ENCODE measurements around the gene WDR54. TPM values are rescaled to one million over a fixed set of nuclear protein-coding genes. Genes with fewer than 3 reads are reported as not detected.

Gene WDR54, protein sequence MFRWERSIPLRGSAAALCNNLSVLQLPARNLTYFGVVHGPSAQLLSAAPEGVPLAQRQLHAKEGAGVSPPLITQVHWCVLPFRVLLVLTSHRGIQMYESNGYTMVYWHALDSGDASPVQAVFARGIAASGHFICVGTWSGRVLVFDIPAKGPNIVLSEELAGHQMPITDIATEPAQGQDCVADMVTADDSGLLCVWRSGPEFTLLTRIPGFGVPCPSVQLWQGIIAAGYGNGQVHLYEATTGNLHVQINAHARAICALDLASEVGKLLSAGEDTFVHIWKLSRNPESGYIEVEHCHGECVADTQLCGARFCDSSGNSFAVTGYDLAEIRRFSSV
- total RNA-seq (2021; ENCODE audit: unreplicated experiment), result 54.9 TPM
- 133 and 138 TPM in 2 replicates for polyA plus RNA-seq (2012)
- Bru-seq, nascent RNA, result percentile 50 among the genes with signal in this experiment
- BruChase-seq, experiment 1, labeled RNA remaining after a 6-hour chase, result percentile 55 among the genes with signal in this experiment
- BruChase-seq, experiment 2, labeled RNA remaining after a 2-hour chase, result percentile 56 among the genes with signal in this experiment
- long read RNA-seq, transcript WDR54-201 (10 exons, 1,147 nt), result major isoform, 48 of 89 reads
- long read RNA-seq, transcript WDR54-210 (10 exons, 1,046 nt), result minor isoform, 5 of 89 reads
- long read RNA-seq, transcript WDR54-211 (3 exons, 626 nt), result minor isoform, 7 of 89 reads
- long read RNA-seq, partial matches to known transcripts, result 12 of 89 reads
- long read RNA-seq, other reads (novel, unspliced or antisense), result 16 of 89 reads

DNA sequence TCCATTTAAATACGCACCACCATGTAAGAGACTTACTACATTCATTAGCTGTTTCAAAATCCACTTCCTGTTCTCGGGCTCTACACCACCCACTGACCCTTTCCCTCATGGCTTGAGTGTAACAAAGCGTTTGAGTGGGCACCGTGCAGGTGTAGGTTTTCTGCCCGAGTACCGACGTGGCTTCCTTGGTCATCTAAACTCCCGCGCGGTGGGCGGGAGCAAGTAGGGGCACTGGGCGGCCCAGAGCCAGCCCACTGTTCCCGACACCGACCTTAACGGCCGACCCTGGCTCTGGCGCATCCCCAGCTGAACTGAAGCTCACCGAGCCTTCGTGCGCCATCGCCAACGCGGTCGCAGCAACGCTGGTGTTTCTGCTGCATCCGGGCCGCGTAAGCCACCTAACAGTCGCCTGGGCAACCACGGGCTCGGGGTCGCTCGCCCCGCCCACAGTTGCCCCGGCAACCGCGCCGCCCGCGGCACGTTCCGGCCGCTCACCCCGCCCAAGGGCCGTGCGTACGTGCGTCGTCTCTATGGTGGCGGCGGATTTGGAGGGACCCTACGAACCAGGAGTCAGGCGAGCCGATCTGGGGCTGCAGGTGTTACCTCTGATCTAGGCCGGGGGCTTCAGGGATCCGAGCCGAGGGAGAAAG, at the start of gene WDR54, which contains the start of gene C2orf81:
TSS of gene WDR54 (plus strand) at position 510 of the 650 bp plus-strand sequence. CDS start 424 bp downstream, outside the sequence.
TSS of gene C2orf81 (minus strand) at position 399 of the 650 bp plus-strand sequence. CDS start at position 340, 59 bp downstream.
- peaks cover 0 to 33% of the 10 kb centered on the region in 2 experiments; a peak in 3 of 4 replicates for H3K4me1 ChIP-seq (ENCODE audit: control insufficient read depth in 1 of 2, insufficient read depth in 2 of 2, low read length in 2 of 2)
- no peaks in the 10 kb centered on the region for H3K27me3 ChIP-seq (ENCODE audit: insufficient read depth, low read length)
- no peaks in the 10 kb centered on the region for H3K9me3 ChIP-seq (ENCODE audit: control insufficient read depth in 1 of 2, insufficient read depth in 1 of 2, low read depth in 1 of 2, low read length in 2 of 2)
- no TSS peak for BruUV-seq (replicated peaks)
- H3K9me2 ChIP-seq (ENCODE audit: insufficient read depth), result no peaks in the 10 kb centered on the region
- TF ChIP-seq POLR2AphosphoS5 (IDR thresholded peaks at IDR 0.05; ENCODE audit: low read depth, low read length), result peak; percentile 86
- TF ChIP-seq TCF7L2 (IDR thresholded peaks at IDR 0.05; ENCODE audit: borderline replicate concordance, extremely low read depth, insufficient read depth, insufficient read length), result peak; percentile 24
- TF ChIP-seq, protein P1, sequence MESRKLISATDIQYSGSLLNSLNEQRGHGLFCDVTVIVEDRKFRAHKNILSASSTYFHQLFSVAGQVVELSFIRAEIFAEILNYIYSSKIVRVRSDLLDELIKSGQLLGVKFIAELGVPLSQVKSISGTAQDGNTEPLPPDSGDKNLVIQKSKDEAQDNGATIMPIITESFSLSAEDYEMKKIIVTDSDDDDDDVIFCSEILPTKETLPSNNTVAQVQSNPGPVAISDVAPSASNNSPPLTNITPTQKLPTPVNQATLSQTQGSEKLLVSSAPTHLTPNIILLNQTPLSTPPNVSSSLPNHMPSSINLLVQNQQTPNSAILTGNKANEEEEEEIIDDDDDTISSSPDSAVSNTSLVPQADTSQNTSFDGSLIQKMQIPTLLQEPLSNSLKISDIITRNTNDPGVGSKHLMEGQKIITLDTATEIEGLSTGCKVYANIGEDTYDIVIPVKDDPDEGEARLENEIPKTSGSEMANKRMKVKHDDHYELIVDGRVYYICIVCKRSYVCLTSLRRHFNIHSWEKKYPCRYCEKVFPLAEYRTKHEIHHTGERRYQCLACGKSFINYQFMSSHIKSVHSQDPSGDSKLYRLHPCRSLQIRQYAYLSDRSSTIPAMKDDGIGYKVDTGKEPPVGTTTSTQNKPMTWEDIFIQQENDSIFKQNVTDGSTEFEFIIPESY (IDR thresholded peaks at IDR 0.05; ENCODE audit: extremely low read depth, insufficient replicate concordance, low read length), result no peak
- TF ChIP-seq EZH2 (IDR thresholded peaks at IDR 0.05), result no peak
- TF ChIP-seq MAX (IDR thresholded peaks at IDR 0.05), result peak; percentile 96
- TF ChIP-seq ZNF274 (IDR thresholded peaks at IDR 0.05; ENCODE audit: low read depth, low read length), result no peak
- TF ChIP-seq, protein P2, sequence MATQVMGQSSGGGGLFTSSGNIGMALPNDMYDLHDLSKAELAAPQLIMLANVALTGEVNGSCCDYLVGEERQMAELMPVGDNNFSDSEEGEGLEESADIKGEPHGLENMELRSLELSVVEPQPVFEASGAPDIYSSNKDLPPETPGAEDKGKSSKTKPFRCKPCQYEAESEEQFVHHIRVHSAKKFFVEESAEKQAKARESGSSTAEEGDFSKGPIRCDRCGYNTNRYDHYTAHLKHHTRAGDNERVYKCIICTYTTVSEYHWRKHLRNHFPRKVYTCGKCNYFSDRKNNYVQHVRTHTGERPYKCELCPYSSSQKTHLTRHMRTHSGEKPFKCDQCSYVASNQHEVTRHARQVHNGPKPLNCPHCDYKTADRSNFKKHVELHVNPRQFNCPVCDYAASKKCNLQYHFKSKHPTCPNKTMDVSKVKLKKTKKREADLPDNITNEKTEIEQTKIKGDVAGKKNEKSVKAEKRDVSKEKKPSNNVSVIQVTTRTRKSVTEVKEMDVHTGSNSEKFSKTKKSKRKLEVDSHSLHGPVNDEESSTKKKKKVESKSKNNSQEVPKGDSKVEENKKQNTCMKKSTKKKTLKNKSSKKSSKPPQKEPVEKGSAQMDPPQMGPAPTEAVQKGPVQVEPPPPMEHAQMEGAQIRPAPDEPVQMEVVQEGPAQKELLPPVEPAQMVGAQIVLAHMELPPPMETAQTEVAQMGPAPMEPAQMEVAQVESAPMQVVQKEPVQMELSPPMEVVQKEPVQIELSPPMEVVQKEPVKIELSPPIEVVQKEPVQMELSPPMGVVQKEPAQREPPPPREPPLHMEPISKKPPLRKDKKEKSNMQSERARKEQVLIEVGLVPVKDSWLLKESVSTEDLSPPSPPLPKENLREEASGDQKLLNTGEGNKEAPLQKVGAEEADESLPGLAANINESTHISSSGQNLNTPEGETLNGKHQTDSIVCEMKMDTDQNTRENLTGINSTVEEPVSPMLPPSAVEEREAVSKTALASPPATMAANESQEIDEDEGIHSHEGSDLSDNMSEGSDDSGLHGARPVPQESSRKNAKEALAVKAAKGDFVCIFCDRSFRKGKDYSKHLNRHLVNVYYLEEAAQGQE (IDR thresholded peaks at IDR 0.05; ENCODE audit: low read depth), result no peak
- no peak for TF ChIP-seq EZH2phosphoT487 (IDR thresholded peaks at IDR 0.05; ENCODE audit: borderline replicate concordance)
- TF ChIP-seq EGR1 (IDR thresholded peaks at IDR 0.05; ENCODE audit: low read depth), result no peak
- TF ChIP-seq YY1 (IDR thresholded peaks at IDR 0.05; ENCODE audit: extremely low read depth, insufficient replicate concordance, low read depth, low read length), result peak; percentile 85
- TF ChIP-seq POLR2A (IDR thresholded peaks at IDR 0.05; ENCODE audit: borderline replicate concordance, extremely low read depth, insufficient read depth, insufficient read length), result peak; percentile 60
- no peak within 1 kb of the TSS for H2AFZ ChIP-seq (ENCODE audit: low read depth, low read length, poor library complexity, severe bottlenecking)
- ChIA-PET CTCF (no interaction called here), POLR2A (no interaction called here), RAD21 (ENCODE audit: low non-redundant PET in 1 of 2, low total read pairs in 2 of 2, uncharacterized antibody in 2 of 2, unreplicated experiment in 2 of 2) (no interaction called here)
- peak; percentile 89 for ATAC-seq
- peaks cover 4 to 11% of the 10 kb centered on the region in 2 experiments; a peak in 3 of 4 replicates for H3K36me3 ChIP-seq (ENCODE audit: control insufficient read depth in 1 of 2, insufficient read depth in 2 of 2, low read length in 2 of 2)
- peak within 1 kb of the TSS; percentile 89 for H3K4me2 ChIP-seq (ENCODE audit: low read length)
- peak within 1 kb of the TSS; percentile 82 to 85 for H3K4me3 ChIP-seq (replicated peaks in 1 of 2; ENCODE audit: low read depth in 1 of 2, low read length in 2 of 2)
- H3K9ac ChIP-seq (ENCODE audit: low read length), result peak within 1 kb of the TSS; percentile 71
- H3K79me2 ChIP-seq (ENCODE audit: insufficient read depth, low read length), result no peaks in the 10 kb centered on the region
- peak within 1 kb of the TSS; percentile 54 for H3K27ac ChIP-seq (ENCODE audit: low read depth, low read length)
- intact Hi-C loops (cut with micrococcal nuclease), result no loop called here
- H4K20me1 ChIP-seq (ENCODE audit: insufficient read depth), result no peaks in the 10 kb centered on the region
- DNase-seq (ENCODE audit: low read depth, low spot score), result peak; percentile 79

Data from HCT116 (cell line).